Measurements from ENCODE around the gene CMIP. TPM values are rescaled to one million over a fixed set of nuclear protein-coding genes. Genes with fewer than 3 reads are reported as not detected.

The CMIP gene
- total RNA-seq, 4 donors from 2014 or later = 40.0 to 69.6 (median 47.0) TPM

DNA sequence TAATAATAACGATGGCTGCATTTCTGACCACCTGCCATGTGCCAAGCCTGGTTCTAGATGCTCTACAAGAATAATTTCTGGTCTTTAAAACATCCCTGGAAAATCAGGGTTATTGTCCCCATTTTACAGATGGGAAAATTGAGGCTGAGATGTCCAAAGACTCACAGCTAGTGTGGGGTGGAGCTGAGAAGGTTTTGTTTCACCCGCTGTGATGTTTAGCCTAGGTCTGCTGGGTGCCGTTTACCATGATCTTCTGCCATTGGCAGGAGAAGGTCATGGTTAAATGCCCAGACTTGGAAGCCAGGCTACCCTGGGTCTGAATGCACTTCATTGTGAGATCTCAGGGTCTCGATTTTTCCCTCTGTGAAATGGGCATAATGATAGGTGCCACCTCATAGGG, 175.4 kb downstream of the CMIP start:
- H3K9me3 ChIP-seq = no peaks in the 10 kb centered on the region
- no peak for DNase-seq
- in situ Hi-C loops (cut with MboI; ENCODE audit: low pct_ligation_motif_present in 1 of 4, low pct_unique_long_range_greater_than_20kb in 1 of 4, low sequenced_read_pairs in 3 of 4) = loop anchor here in 1 of 4 donors (10.0 to 25.0 kb wide), 2 partner anchors 105 to 208 kb away; no protein-coding TSS in a partner anchor
- no peak for TF ChIP-seq EP300 (IDR thresholded peaks at IDR 0.05; ENCODE audit: low read depth)
- no peak for TF ChIP-seq POLR2A (IDR thresholded peaks at IDR 0.05)
- TF ChIP-seq POLR2AphosphoS5 (IDR thresholded peaks at IDR 0.05) = no peak
- TF ChIP-seq, protein P1, sequence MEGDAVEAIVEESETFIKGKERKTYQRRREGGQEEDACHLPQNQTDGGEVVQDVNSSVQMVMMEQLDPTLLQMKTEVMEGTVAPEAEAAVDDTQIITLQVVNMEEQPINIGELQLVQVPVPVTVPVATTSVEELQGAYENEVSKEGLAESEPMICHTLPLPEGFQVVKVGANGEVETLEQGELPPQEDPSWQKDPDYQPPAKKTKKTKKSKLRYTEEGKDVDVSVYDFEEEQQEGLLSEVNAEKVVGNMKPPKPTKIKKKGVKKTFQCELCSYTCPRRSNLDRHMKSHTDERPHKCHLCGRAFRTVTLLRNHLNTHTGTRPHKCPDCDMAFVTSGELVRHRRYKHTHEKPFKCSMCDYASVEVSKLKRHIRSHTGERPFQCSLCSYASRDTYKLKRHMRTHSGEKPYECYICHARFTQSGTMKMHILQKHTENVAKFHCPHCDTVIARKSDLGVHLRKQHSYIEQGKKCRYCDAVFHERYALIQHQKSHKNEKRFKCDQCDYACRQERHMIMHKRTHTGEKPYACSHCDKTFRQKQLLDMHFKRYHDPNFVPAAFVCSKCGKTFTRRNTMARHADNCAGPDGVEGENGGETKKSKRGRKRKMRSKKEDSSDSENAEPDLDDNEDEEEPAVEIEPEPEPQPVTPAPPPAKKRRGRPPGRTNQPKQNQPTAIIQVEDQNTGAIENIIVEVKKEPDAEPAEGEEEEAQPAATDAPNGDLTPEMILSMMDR (IDR thresholded peaks at IDR 0.05) = no peak
- no peak overlapping the region for H3K27ac ChIP-seq
- no peaks in the 10 kb centered on the region for H3K27me3 ChIP-seq
- H3K36me3 ChIP-seq = no peaks in the 10 kb centered on the region
- 97 to 100% methylated on average over 1 to 4 of the region's 4 CpGs for WGBS, 2 donors (ENCODE audit: low coverage in 1 of 2)
- peaks cover 10 to 14% (median 11%) of the 10 kb centered on the region in 4 donors for H3K4me1 ChIP-seq
- H3K4me3 ChIP-seq = no peak overlapping the region
- intact Hi-C loops (cut with DNase I; ENCODE audit: low total_unique reads) = loop anchor here (5.0 kb wide), 1 partner anchor 102 kb away; no protein-coding TSS in a partner anchor

DNA sequence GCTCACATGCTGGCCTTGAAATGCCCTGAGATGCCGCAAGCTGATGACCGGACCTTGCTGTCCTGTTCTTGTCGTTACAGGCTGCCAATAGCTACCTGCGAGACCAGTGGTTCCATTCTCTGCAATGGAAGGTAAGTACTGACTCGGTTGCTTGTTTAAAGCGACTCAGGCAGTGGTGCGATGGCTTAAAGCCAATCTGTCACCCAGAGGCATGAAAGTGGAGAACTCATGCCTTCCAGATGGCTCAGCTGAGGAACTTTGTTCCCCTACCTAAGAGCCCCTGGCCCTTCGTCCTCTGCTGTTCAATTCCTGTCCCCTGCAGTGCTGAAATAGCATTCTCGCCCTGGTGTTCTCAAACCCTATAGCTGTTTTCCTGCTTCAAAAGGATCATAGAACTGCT, 176.2 kb downstream of the CMIP start:
- 88 to 92% methylated on average over 5 to 9 of the region's 9 CpGs for WGBS, 2 donors (ENCODE audit: low coverage in 1 of 2)
- intact Hi-C loops (cut with DNase I; ENCODE audit: low total_unique reads) = loop anchor here (5.0 kb wide), 1 partner anchor 102 kb away; no protein-coding TSS in a partner anchor
- Histone ChIP-seq H3K27ac (no peak overlapping the region), H3K4me3 (no peak overlapping the region), H3K36me3 (no peaks in the 10 kb centered on the region), H3K4me1 (peaks cover 15 to 21% (median 17%) of the 10 kb centered on the region in 4 donors), H3K9me3 (no peaks in the 10 kb centered on the region), H3K27me3 (no peaks in the 10 kb centered on the region)
- in situ Hi-C loops (cut with MboI; ENCODE audit: low pct_ligation_motif_present in 1 of 4, low pct_unique_long_range_greater_than_20kb in 1 of 4, low sequenced_read_pairs in 3 of 4) = loop anchor here in 1 of 4 donors (10.0 to 25.0 kb wide), 2 partner anchors 104 to 208 kb away; no protein-coding TSS in a partner anchor
- TF ChIP-seq POLR2AphosphoS5 (IDR thresholded peaks at IDR 0.05) (no peak), POLR2A (IDR thresholded peaks at IDR 0.05) (no peak), EP300 (IDR thresholded peaks at IDR 0.05; ENCODE audit: low read depth) (no peak)
- TF ChIP-seq, protein P1 (IDR thresholded peaks at IDR 0.05) = no peak
- DNase-seq = no peak

DNA sequence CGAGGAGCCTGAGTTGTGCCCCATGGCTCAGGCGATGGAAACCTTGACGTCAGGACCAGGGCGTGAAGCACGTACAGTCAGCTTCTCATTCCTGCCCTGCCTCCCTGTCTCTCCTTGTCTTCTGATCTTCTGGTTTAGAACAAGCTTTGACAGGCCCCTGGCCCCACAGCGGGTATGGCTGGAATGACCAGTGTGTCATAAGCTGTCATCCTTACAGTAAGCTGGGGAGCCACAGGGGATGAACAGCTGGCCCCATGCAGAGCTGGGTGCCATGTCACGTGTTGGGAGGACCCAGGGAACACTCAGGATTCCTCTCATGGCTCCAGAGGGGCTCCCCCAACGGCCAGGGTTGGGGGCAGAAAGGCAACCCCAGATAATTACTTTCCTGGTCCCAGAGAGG, 176.9 kb downstream of the CMIP start:
- DNase-seq = no peak
- H3K27me3 ChIP-seq = no peaks in the 10 kb centered on the region
- in situ Hi-C loops (cut with MboI; ENCODE audit: low pct_ligation_motif_present in 1 of 4, low pct_unique_long_range_greater_than_20kb in 1 of 4, low sequenced_read_pairs in 3 of 4) = loop anchor here in 1 of 4 donors (10.0 to 25.0 kb wide), 2 partner anchors 103 to 209 kb away; no protein-coding TSS in a partner anchor
- H3K4me1 ChIP-seq = peaks cover 12 to 18% (median 15%) of the 10 kb centered on the region in 4 donors
- H3K4me3 ChIP-seq = no peak overlapping the region
- H3K9me3 ChIP-seq = no peaks in the 10 kb centered on the region
- TF ChIP-seq EP300 (IDR thresholded peaks at IDR 0.05; ENCODE audit: low read depth) = no peak
- TF ChIP-seq POLR2A (IDR thresholded peaks at IDR 0.05) = no peak
- TF ChIP-seq, protein P1 (IDR thresholded peaks at IDR 0.05) = no peak
- no peak for TF ChIP-seq POLR2AphosphoS5 (IDR thresholded peaks at IDR 0.05)
- no peak overlapping the region for H3K27ac ChIP-seq
- WGBS, 2 donors (ENCODE audit: low coverage in 1 of 2) = 80% methylated on average over 8 of the region's 8 CpGs; no CpG with 5 or more reads in 1 of the 2 donors
- intact Hi-C loops (cut with DNase I; ENCODE audit: low total_unique reads) = loop anchor here (5.0 kb wide), 1 partner anchor 101 kb away; no protein-coding TSS in a partner anchor
- H3K36me3 ChIP-seq = no peaks in the 10 kb centered on the region

DNA sequence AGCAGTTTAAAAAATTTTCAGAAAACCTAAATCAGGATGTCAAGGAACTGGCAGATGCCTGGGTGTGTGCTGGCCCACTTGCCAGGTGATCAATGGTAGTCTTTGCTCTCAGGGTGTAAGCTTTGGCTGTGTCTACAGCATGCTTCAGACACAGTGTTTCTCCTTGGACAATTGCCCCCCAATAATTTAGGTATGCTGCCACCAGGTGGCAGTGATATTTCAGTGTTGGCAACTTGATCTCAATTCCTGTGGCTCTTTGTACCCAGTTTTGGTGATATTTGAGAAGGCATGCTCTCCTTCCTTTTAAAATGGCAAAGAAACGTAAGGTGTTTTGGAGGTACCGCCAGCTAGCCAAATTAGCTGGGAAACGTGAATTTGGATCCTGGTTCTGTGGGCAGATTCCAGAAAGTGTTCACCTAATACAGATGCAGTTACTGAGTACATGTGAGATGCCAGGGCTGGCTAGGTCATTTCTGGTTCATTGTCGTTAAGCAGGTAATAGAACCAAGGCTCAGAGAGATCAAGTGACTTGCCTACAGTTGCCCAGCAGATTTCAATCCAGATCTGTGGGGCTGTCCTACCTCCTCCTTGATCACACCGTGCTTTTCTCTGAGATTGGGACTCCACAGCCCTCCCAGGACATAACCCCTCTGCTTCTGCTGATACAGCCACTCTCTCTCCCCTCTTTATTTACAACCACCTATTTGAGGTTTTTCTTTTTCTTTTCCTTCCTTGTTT, 178.9 kb downstream of the CMIP start:
- Histone ChIP-seq H3K4me1 (peaks cover 5 to 12% (median 10%) of the 10 kb centered on the region in 4 donors), H3K27ac (no peak overlapping the region), H3K36me3 (no peaks in the 10 kb centered on the region), H3K27me3 (no peaks in the 10 kb centered on the region), H3K4me3 (no peak overlapping the region), H3K9me3 (no peaks in the 10 kb centered on the region)
- in situ Hi-C loops (cut with MboI; ENCODE audit: low pct_ligation_motif_present in 1 of 4, low pct_unique_long_range_greater_than_20kb in 1 of 4, low sequenced_read_pairs in 3 of 4) (loop anchor here in 1 of 4 donors (10.0 to 25.0 kb wide), 2 partner anchors 101 to 211 kb away; no protein-coding TSS in a partner anchor), intact Hi-C loops (cut with DNase I; ENCODE audit: low total_unique reads) (loop anchor here (5.0 kb wide), 1 partner anchor 99 kb away; no protein-coding TSS in a partner anchor)
- 78 to 88% methylated on average over 1 to 5 of the region's 5 CpGs for WGBS, 2 donors (ENCODE audit: low coverage in 1 of 2)
- peak; percentile 55 for DNase-seq
- no peak for TF ChIP-seq POLR2A (IDR thresholded peaks at IDR 0.05)
- TF ChIP-seq, protein P1 (IDR thresholded peaks at IDR 0.05) = peak; percentile 48 to 69 (median 50)

All from transverse colon (tissue), 4 donors.